H1 (cell line): ENCODE measurements around the gene MYLK2.
A peak's percentile ranks its signal among the peaks of the same experiment; 100 is the strongest.

ENCODE experiments used
- CREB1 ChIP-seq: IDR thresholded peaks from 2 replicates; pipeline ENCODE4 v1.6.1; 2012; ENCODE audit warnings: inconsistent platforms
- CTCF ChIP-seq, 3 experiments: IDR thresholded peaks; 1 replicate in 2 of 3; 2 replicates in 1 of 3; pipeline versions ENCODE4 v1.5.1 to v1.6.1; 2011; ENCODE audit warnings: low read length in 3 of 3, mild to moderate bottlenecking in 3 of 3, inconsistent platforms in 2 of 3, low read depth in 1 of 3, moderate library complexity in 1 of 3; ENCODE audit not compliant: insufficient read depth in 1 of 3; ENCODE audit errors: control extremely low read depth in 1 of 3
- EP300 ChIP-seq, 2 experiments: IDR thresholded peaks; 1 replicate in 1 of 2; 2 replicates in 1 of 2; pipeline ENCODE4 v1.6.1; 2011 to 2012; ENCODE audit warnings: low read depth in 2 of 2, low read length in 2 of 2, mild to moderate bottlenecking in 2 of 2, borderline replicate concordance in 1 of 2, inconsistent platforms in 1 of 2, moderate library complexity in 1 of 2
- JUN ChIP-seq: IDR thresholded peaks from 2 replicates; pipeline ENCODE4 v1.6.1; 2011; ENCODE audit warnings: low read depth, mild to moderate bottlenecking, improper control_type of control experiment, low read length
- POLR2A ChIP-seq, 2 experiments: IDR thresholded peaks; 1 replicate in 1 of 2; 2 replicates in 1 of 2; pipeline ENCODE4 v1.6.1; 2011; ENCODE audit warnings: low read depth in 2 of 2, low read length in 2 of 2, mild to moderate bottlenecking in 2 of 2; ENCODE audit errors: control extremely low read depth in 1 of 2
- POLR2AphosphoS5 ChIP-seq: IDR thresholded peaks from 2 replicates; pipeline ENCODE4 v1.6.1; 2011; ENCODE audit warnings: low read depth, low read length
- RXRA ChIP-seq: IDR thresholded peaks from 2 replicates; pipeline ENCODE4 v1.6.1; 2011; ENCODE audit warnings: low read depth, mild to moderate bottlenecking, low read length, moderate library complexity; ENCODE audit not compliant: insufficient read depth
- SIX5 ChIP-seq: IDR thresholded peaks from 2 replicates; pipeline ENCODE4 v1.6.1; 2011; ENCODE audit warnings: mild to moderate bottlenecking, low read depth, low read length
- SP1 ChIP-seq: IDR thresholded peaks from 2 replicates; pipeline ENCODE4 v1.6.1; 2011; ENCODE audit warnings: low read depth, low read length
- TAF1 ChIP-seq: IDR thresholded peaks from 2 replicates; pipeline ENCODE4 v1.6.1; 2011; ENCODE audit warnings: mild to moderate bottlenecking, low read depth, low read length
- ZNF274 ChIP-seq: IDR thresholded peaks from 2 replicates; pipeline ENCODE4 v1.7.0; 2012; ENCODE audit warnings: low read length, borderline replicate concordance; ENCODE audit errors: extremely low read depth
- TF ChIP-seq, protein P1 (sequence below): IDR thresholded peaks from 2 replicates; pipeline ENCODE4 v1.6.1; 2011; ENCODE audit warnings: low read depth, mild to moderate bottlenecking, low read length; ENCODE audit not compliant: insufficient read depth

- peak; percentile 31; the same call in 1 of the 2 replicates for TF ChIP-seq POLR2AphosphoS5
- peak in 1 of 3 experiments; percentile 0; a peak in 1 of 4 replicates for TF ChIP-seq CTCF (IDR thresholded peaks at IDR 0.05; ENCODE audit: control extremely low read depth in 1 of 3, insufficient read depth in 1 of 3, low read depth in 1 of 3, low read length in 3 of 3)
- TF ChIP-seq, protein P1, sequence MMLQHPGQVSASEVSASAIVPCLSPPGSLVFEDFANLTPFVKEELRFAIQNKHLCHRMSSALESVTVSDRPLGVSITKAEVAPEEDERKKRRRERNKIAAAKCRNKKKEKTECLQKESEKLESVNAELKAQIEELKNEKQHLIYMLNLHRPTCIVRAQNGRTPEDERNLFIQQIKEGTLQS: no peak
- no peak for TF ChIP-seq ZNF274
- TF ChIP-seq SP1: no peak
- TF ChIP-seq CREB1: no peak
- TF ChIP-seq POLR2A (IDR thresholded peaks at IDR 0.05; ENCODE audit: control extremely low read depth in 1 of 2, low read depth in 2 of 2, low read length in 2 of 2): peak in 1 of 2 experiments; percentile 32; a peak in 1 of 3 replicates
- peak; percentile 70; the same call in 1 of the 2 replicates for TF ChIP-seq TAF1
- peak in 1 of 2 experiments; percentile 45; a peak in 1 of 3 replicates for TF ChIP-seq EP300 (IDR thresholded peaks at IDR 0.05; ENCODE audit: borderline replicate concordance in 1 of 2, low read depth in 2 of 2, low read length in 2 of 2)
- no peak for TF ChIP-seq SIX5
- no peak for TF ChIP-seq JUN
- no peak for TF ChIP-seq RXRA
These were observed 51.0 kb downstream of the MYLK2 start, which contains the start of the genes DUSP15 and TTLL9 for GRCh38 chr20:31869942-31870725.
